GM19193 (cell line): ENCODE data around the gene SCAMP5.

Source experiments
- POLR2A ChIP-seq: IDR thresholded peaks from 4 replicates; pipeline ENCODE4 v1.6.1; 2011; ENCODE audit not compliant: insufficient read depth, insufficient read length; ENCODE audit errors: extremely low read depth

SCAMP5 gene

DNA sequence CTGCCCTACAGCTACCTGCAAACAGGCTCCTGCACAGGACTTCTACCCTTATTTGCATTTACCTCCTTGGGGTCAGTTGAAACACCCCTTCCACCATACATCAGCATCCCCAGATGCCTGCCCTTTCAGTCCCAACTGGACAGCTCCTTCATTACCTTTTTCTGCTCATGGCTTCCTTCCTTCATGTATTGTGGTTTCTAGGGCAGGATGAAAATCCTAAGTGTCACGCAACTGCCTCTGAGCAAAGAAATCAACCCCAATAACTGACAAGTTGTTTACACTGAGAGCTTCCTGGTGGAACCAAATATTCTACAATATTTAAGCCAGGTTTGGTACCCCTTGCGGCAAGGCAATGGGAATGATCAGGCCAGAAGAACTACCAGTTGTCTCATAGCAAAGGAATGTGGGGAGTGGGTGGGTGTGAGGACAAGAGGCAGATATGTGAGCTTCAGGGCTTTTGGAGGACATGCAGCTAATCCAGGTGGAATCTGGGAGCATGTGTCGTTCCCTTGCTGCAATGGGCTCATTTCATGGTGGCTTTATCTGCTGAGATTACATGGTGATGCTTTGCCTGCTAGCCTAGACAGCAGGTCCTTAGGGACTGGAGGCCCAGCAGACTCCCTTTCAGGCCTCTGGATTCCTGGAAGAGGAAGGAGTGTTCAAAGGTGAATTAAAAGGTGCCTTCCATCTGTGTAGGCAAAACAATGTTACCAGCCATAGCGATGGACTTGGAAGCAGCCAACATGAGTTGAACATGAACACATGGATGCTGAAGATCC, 63.0 kb downstream of the SCAMP5 start:
- no peak for TF ChIP-seq POLR2A

DNA sequence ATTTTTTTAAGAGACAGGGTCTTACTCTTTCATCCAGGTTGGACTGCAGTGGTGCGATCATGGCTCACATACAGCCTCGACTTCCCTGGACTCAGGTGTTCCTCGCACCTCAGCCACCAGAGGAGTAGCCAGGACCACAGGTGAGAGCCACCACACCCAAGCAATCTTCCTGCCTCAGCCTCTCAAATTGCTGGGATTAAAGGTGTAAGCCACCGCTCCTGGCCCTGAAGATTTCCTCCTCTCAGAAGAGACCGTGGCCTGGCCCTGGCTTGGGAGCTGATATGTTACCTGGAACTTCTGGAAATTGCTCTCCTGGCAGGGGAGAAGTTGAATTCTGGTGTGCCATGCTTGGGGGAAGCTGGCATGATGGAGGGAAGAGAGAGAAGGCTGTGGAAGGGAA, 64.2 kb downstream of the SCAMP5 start:
- TF ChIP-seq POLR2A = no peak

DNA sequence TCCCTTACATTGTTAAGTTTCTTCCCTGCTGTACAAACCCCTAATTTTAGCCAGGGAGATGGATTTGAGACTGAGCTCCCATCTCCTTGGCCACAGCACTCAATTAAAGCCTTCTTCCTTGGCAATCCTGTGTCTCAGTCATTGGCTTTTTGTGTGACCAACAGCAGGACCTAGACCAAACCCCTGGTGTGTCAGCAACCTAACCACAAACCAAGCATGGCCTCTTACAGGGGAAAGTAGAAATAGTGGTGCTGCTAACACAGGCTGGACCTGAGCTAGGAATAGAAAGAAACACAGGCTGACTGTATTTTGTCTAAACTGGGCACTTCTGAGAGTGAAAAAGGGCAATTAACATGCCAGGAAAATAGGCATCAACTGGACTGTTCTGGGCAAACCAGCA, 65.9 kb downstream of the SCAMP5 start:
- no peak for TF ChIP-seq POLR2A

DNA sequence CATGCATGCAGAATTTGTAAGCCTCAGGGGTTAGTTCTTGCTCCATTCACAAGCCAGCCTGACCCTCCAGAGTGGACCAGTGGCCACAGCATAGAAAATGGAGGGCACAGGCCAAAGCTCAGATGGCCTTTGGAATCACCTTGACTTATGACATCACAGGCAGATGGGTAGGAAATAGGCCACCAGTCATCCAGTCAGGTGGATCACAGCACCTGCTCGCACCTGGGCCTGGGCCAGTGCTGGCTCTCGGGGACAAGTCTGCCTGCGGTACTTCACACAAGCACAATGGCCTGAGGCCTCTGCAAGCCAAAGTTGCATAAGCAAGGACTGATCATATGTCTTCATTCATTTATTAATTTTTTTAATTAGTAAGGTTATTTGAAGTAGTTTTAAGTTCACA, 67.3 kb downstream of the SCAMP5 start:
- TF ChIP-seq POLR2A = no peak

DNA sequence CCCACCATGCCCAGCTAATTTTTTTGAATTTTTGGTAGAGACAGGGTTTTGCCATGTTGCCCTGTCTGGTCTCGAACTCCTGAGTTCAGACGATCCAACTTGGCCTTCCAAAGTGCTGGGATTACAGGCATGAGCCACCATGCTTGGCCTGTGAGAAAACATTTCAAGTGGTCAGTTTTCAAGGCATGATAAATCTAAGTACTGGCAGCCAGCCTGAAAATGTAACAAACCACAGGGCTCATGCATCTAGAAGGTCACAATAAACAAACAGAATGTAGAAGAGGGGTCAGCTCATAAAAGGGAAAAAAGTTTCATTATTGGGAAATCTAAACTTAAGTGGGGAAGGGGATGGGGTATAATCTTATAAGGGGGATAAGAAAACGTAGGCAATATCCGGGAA, 68.0 kb downstream of the SCAMP5 start:
- TF ChIP-seq POLR2A = no peak

DNA sequence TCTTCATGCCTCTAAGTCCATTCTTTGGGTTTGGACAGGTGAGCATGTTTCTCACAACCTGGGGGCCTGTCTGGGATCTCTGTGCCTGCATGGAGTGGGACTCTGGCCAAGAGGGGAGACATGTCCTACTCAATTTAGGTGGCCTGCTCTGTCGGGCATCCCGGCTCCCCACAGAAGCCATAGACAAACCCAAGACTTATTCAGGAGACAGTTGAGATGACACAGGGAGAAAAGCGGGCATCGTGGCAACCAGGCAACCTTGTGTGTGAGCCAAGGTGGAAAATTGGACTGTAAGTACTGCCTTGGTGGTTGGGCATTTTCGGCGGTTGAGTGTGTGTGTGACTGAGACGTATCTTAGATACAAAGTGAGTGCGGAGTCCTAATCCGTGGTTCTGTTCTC, 68.5 kb downstream of the SCAMP5 start:
- no peak for TF ChIP-seq POLR2A

DNA sequence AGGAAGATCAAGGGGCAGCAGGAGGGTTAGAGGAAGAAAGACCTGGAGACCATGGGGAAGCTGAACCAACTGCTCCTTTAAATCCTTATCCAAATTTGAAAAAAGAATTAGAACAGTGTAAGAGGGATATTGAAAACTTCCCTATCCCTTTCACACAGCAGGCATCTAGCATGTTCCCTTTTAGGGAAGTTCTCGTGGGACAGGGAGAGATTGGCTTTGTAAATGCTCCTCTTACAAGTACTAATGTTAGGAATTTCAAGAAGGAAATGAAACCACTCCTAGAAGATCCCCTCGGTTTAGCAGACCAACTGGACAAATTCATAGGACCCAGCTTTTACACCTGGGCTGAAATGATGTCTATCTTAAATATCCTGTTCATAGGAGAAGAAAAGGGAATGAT, 69.5 kb downstream of the SCAMP5 start:
- no peak for TF ChIP-seq POLR2A

DNA sequence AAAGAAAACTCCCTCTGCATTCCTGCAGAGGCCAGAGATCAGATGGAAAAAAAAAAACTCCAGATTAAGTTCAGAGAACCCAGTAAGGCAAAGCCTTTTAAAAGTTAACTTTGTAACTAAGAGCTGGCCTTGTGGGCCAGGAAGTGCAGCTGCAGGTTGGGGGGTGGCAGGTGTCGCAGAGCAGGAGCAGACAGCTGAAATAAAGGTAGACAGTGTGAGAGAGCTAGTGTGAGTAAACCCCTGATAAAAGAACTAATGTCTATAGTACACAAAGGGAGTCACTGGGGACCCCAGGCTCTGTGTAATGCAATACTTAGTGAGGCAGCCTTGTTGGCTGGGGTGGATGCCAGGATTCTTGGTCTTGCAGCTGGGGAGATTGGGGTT, 70.1 kb downstream of the SCAMP5 start:
- no peak for TF ChIP-seq POLR2A

DNA sequence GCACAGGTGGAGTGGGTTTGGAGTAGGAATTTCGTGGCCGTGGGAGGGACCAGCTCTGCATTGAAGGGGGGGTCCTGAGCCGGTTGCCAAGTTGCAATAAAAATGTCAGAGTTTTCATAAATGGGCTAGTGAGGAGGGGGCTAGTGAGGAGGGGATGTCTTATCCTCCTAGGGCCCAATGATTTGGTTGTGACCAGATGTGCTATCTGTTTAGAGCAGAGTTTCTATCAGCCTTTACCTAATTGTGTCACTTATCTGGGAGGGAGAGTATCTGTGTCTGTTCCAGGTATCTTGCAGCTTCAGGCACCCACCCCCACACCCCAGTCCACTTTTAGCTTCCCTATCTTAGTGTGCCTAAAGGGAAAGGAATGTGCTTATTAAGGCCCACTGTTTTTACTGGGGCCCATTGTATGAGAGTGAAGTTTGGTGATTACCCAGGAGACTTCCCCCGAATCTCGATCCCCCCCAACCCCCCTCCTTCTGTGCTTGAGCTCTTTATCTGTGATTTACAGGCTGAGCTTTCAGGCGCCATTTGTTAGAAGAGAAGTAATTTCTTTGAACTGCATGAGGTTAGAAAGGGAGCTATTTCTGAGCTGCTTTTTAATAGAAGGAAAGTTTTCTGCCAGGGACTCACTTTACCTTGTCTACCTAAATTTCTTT, 70.6 kb downstream of the SCAMP5 start:
- TF ChIP-seq POLR2A = no peak

DNA sequence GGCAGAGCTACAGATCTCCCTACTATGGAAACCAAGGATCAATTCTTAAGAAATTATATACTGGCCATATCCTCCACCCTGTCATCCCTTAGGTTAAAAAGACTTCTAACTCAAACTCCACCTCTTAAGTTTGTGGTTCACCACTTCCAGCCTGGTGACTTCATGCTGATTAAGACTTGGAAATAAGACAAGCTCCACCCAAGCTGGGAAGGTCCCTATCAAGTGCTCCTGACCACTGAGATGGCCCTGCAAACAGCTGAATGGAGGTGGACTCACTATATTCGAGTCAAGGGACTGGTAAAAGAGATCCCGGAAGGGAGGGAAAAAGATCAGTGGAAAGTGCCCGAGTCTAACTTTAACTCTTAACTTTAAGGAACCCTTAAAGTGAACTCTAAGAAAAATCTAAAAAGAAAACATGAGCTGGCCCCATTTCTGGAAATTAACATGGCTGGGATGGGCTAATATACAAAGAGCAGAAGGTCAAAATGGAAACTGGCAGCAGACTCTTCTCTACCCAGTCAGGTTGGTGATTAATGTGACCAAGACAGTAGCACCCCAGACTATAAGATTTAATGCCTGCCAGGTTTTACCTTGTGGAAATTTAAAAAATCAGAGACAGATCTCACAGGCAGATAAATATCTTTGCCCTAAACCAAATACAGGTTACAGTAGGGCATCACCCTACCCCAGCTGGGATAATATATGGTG, 71.9 kb downstream of the SCAMP5 start:
- TF ChIP-seq POLR2A = no peak

DNA sequence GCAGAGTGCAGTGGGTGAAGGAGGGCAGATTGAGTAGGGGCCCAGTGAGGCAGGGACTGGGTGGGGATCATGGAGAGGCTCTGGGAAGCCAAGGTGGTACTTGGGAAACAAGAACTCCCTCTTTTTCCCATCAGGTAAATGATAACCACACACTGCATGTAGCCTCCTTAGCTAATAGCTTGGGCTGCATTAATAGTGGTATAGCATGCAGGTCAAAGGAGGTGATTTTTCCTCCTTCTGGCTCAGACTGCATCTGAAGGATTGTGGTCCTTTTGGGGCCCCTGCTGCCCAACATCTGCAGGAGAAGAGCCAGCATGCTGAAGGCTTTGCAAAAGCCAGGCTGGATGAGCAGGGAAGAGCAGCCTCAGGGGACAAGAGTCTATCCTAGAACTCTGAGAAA, 73.4 kb downstream of the SCAMP5 start:
- no peak for TF ChIP-seq POLR2A

DNA sequence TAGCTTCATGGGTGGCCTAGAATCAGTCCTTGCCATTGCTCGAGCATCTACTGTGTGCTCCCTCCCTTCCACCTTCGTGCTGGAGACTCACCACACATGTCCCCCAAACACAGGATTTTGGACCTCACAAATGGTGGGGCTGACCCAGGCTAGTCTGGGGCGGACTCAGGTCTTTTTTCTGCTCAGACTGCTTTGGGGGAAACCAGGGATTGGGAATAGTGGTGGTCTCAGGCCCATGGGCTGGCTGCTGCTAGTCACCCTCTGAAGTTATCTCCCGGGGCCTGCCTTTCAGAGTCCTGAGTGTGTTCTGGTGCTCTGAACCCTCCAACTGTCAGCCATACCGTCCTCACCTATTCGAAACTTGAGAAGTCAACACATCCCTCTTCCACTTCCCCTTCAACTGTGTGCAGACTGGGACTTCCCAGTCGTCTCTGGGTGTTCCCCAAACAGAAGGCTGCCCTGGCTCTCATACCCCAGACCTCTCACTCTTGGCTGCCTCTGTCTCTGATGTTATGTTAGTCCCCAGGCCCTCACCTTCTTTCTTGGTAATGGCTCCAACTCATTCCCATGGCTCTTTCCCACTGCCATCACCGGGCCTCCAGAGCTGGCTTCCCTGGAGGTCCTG, 74.0 kb downstream of the SCAMP5 start:
- TF ChIP-seq POLR2A = peak; percentile 38

DNA sequence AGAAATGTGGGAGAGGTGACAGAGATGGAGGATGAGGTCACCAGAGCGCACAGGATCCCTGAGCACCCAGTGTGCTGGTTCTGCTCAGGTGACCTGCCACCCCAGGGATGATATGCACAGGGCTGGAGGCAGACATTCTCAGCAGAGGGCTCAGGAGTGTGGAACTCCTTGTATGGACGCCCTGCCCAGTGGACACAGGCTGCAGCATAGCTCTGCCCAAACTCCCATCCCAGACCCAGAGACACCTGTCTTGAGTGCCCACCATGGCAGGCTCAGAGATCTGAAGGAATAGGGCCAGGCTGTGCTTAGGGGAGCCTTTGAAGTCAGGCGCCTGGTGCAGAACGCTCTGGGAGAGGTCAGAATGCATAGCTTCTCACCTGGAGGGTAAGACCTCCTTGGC, 75.3 kb downstream of the SCAMP5 start:
- TF ChIP-seq POLR2A = no peak
